OCI-LY1 (cell line): ENCODE results near the gene PPP1R15B.

Experiments used
- H2AFZ ChIP-seq: fragments of 200-600 bp; sonication (generic), shearing (Covaris generic); 2 replicates; pipeline ENCODE4 v1.6.0; 2014; ENCODE audit warnings: antibody characterized with exemption, mild to moderate bottlenecking, low read length
- H3F3A ChIP-seq: fragments of 200-600 bp; sonication (generic), shearing (Covaris generic); 2 replicates; pipeline ENCODE4 v1.6.0; 2014; ENCODE audit warnings: mild to moderate bottlenecking, antibody characterized with exemption, low read length, moderate library complexity; ENCODE audit not compliant: insufficient read depth
- H3K27ac ChIP-seq: fragments of 200-600 bp; sonication (generic); 2 replicates; pipeline ENCODE4 v1.5.1; 2014; ENCODE audit warnings: low read length, mixed run types, mild to moderate bottlenecking, low read depth; ENCODE audit not compliant: poor library complexity, severe bottlenecking
- H3K27me3 ChIP-seq: fragments of 200-600 bp; sonication (generic); 2 replicates; pipeline ENCODE4 v1.6.0; 2014; ENCODE audit warnings: antibody characterized with exemption, mild to moderate bottlenecking, low read length, moderate library complexity; ENCODE audit not compliant: insufficient read depth
- H3K36me3 ChIP-seq: fragments of 200-600 bp; sonication (generic); 2 replicates; pipeline ENCODE4 v1.6.1; 2014; ENCODE audit warnings: mild to moderate bottlenecking, antibody characterized with exemption, low read length, moderate library complexity, mixed read lengths; ENCODE audit not compliant: insufficient read depth
- H3K4me1 ChIP-seq: fragments of 200-600 bp; sonication (generic); 2 replicates; pipeline ENCODE4 v1.5.1; 2014; ENCODE audit warnings: mild to moderate bottlenecking, low read length, moderate library complexity; ENCODE audit not compliant: insufficient read depth, severe bottlenecking
- H3K4me2 ChIP-seq: fragments of 200-600 bp; sonication (generic), shearing (Covaris generic); 2 replicates; pipeline ENCODE4 v1.6.1; 2014; ENCODE audit warnings: low read length
- H3K4me3 ChIP-seq: fragments of 200-600 bp; sonication (generic); 2 replicates; pipeline ENCODE4 v1.5.1; 2014; ENCODE audit warnings: low read length, low read depth, mild to moderate bottlenecking, mixed read lengths; ENCODE audit not compliant: poor library complexity, severe bottlenecking
- H3K79me2 ChIP-seq: fragments of 200-600 bp; shearing (Covaris generic); 2 replicates; pipeline ENCODE4 v1.6.1; 2016; ENCODE audit warnings: mixed run types, low read length, mixed read lengths; ENCODE audit not compliant: insufficient read depth
- H3K9ac ChIP-seq: fragments of 200-600 bp; sonication (generic), shearing (Covaris generic); 2 replicates; pipeline ENCODE4 v1.6.1; 2014; ENCODE audit warnings: mild to moderate bottlenecking, low read length, mixed read lengths
- H3K9me2 ChIP-seq: fragments of 200-600 bp; sonication (generic), shearing (Covaris generic); 2 replicates; pipeline ENCODE4 v1.6.1; 2014; ENCODE audit warnings: low read depth, mild to moderate bottlenecking, low read length, mixed read lengths
- H3K9me3 ChIP-seq: fragments of 200-600 bp; shearing (Covaris generic); 2 replicates; pipeline ENCODE4 v1.6.1; 2014; ENCODE audit warnings: low read length, mixed read lengths
- H4K20me1 ChIP-seq: fragments of 200-600 bp; sonication (generic), shearing (Covaris generic); 2 replicates; pipeline ENCODE4 v1.6.0; 2016; ENCODE audit warnings: mild to moderate bottlenecking, low read length; ENCODE audit not compliant: insufficient read depth
- EZH2 ChIP-seq: fragments of 200-600 bp; sonication (generic), shearing (Covaris generic); IDR thresholded peaks from 2 replicates; pipeline ENCODE4 v1.8.0; 2017; ENCODE audit warnings: borderline replicate concordance, mixed run types, mild to moderate bottlenecking, antibody characterized with exemption, low read length, moderate library complexity, mixed read lengths
- TF ChIP-seq, protein P1 (sequence below): fragments of 200-600 bp; sonication (generic), shearing (Covaris generic); IDR thresholded peaks from 2 replicates; pipeline ENCODE4 v1.5.1; 2017; ENCODE audit warnings: mild to moderate bottlenecking, antibody characterized with exemption, low read length, moderate library complexity, mixed read lengths

Gene PPP1R15B

DNA sequence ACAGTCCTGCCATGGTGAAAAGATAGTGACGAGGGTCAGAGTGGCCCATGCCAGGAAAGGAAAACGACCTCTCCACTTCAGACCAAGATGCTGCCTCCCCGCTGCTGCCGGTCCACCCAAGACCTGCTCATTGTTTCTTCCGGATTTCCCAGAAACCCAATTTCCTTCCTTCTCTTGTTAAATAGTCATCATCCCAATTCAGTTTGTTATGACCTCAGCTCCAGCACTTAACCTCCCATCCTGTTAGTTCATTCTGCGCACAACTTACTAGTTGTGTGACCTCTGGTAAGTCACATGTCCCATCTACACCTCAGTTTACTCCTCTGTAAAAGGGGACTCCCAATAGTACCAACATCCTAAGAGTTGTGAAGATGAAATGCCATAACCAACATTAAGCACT lies 29.9 kb upstream of the PPP1R15B start:
- Histone ChIP-seq H3K9me2 (no peaks in the 10 kb centered on the region), H2AFZ (no peak overlapping the region), H4K20me1 (no peaks in the 10 kb centered on the region), H3K4me3 (no peak overlapping the region), H3K79me2 (no peaks in the 10 kb centered on the region), H3K36me3 (peaks cover 94% of the 10 kb centered on the region), H3K27ac (no peak overlapping the region), H3K9ac (no peak overlapping the region), H3K27me3 (no peaks in the 10 kb centered on the region), H3K9me3 (no peaks in the 10 kb centered on the region), H3K4me2 (no peak overlapping the region), H3F3A (no peaks in the 10 kb centered on the region), H3K4me1 (peaks cover 6% of the 10 kb centered on the region)
- no peak for TF ChIP-seq EZH2
- TF ChIP-seq, protein P1, sequence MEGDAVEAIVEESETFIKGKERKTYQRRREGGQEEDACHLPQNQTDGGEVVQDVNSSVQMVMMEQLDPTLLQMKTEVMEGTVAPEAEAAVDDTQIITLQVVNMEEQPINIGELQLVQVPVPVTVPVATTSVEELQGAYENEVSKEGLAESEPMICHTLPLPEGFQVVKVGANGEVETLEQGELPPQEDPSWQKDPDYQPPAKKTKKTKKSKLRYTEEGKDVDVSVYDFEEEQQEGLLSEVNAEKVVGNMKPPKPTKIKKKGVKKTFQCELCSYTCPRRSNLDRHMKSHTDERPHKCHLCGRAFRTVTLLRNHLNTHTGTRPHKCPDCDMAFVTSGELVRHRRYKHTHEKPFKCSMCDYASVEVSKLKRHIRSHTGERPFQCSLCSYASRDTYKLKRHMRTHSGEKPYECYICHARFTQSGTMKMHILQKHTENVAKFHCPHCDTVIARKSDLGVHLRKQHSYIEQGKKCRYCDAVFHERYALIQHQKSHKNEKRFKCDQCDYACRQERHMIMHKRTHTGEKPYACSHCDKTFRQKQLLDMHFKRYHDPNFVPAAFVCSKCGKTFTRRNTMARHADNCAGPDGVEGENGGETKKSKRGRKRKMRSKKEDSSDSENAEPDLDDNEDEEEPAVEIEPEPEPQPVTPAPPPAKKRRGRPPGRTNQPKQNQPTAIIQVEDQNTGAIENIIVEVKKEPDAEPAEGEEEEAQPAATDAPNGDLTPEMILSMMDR: no peak

DNA sequence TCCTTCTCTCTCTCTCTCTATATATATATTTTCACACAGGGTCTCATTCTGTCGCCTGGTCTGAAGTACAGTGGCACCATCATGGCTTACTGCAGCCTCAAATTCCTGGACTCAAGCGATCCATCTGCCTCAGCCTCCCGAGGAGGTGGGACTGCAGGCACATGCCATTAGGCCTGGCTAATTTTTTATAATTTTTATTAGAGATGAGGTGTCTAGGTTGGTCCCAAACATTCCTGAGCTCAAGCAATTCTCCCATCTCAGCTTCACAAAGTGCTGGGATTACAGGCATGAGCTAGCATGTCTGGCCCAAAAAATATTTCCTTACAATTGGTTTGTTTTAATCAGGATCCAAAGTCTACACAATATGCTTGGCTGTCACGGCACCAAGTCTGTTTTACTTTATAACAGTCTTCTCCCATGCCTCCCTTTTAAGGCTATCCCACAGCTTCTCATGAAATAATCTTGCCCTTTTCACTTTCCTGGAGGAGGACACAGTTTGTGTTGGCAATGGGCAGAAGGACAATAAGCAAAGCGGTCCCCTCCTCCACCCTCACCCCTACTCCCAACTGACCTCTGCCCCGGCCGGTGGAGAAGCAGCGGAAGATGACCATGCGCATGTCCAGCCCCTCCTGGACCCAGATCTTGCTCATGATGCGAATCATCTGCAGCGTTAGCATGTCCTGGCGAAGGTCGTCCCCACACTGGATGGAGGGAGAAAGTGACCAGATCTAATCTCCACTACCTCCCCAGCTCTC lies 28.2 kb upstream of the PPP1R15B start:
- Histone ChIP-seq H3K9ac (no peak overlapping the region), H3K27ac (no peak overlapping the region), H3K4me3 (no peak overlapping the region), H3K9me3 (no peaks in the 10 kb centered on the region), H3K27me3 (no peaks in the 10 kb centered on the region), H3K4me2 (no peak overlapping the region), H2AFZ (no peak overlapping the region), H3K36me3 (peaks cover 96% of the 10 kb centered on the region), H3F3A (no peaks in the 10 kb centered on the region), H4K20me1 (no peaks in the 10 kb centered on the region), H3K4me1 (no peaks in the 10 kb centered on the region), H3K9me2 (no peaks in the 10 kb centered on the region), H3K79me2 (no peaks in the 10 kb centered on the region)
- TF ChIP-seq EZH2: no peak
- TF ChIP-seq, protein P1: no peak

DNA sequence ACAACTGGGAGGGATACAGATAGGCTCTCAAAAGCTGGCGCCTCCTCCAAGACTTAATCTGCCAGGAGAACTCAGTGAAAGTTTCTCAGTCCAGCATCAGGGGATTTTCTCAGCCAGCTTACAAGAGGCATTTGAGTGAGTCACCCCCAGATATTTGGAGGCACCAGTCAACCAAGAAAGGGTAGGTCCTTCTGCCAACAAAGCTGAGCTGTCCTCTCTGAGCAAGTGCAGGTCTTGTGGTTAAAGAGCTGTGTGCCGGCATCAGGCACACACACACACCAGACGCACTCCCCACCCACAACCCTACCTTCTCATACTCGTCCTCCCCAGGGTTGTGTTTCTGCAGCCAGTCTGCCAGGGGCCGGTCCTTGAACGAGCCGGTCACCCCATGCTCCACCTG lies 27.0 kb upstream of the PPP1R15B start:
- no peak for TF ChIP-seq EZH2
- TF ChIP-seq, protein P1: no peak
- Histone ChIP-seq H3K79me2 (no peaks in the 10 kb centered on the region), H3K4me2 (no peak overlapping the region), H3F3A (no peaks in the 10 kb centered on the region), H3K4me3 (no peak overlapping the region), H3K9me3 (no peaks in the 10 kb centered on the region), H4K20me1 (no peaks in the 10 kb centered on the region), H3K36me3 (peaks cover 96% of the 10 kb centered on the region), H3K27me3 (no peaks in the 10 kb centered on the region), H3K9me2 (no peaks in the 10 kb centered on the region), H3K4me1 (no peaks in the 10 kb centered on the region), H2AFZ (no peak overlapping the region), H3K27ac (no peak overlapping the region), H3K9ac (no peak overlapping the region)
